Measurements from ENCODE around the gene ZNF610. TPM values are rescaled to one million over a fixed set of nuclear protein-coding genes. Genes with fewer than 3 reads are reported as not detected.
"Not testable (repeated sequence)": the region's sequence is repeated elsewhere in the genome, so short reads cannot be mapped to it uniquely, and the experiment has no call there.

ZNF610 gene
- total and polyA plus RNA-seq, 2 donors (not counting 1 experiment from before 2014, with no cell fraction given) = 3.0 to 5.3 TPM

- TF ChIP-seq, protein P1, sequence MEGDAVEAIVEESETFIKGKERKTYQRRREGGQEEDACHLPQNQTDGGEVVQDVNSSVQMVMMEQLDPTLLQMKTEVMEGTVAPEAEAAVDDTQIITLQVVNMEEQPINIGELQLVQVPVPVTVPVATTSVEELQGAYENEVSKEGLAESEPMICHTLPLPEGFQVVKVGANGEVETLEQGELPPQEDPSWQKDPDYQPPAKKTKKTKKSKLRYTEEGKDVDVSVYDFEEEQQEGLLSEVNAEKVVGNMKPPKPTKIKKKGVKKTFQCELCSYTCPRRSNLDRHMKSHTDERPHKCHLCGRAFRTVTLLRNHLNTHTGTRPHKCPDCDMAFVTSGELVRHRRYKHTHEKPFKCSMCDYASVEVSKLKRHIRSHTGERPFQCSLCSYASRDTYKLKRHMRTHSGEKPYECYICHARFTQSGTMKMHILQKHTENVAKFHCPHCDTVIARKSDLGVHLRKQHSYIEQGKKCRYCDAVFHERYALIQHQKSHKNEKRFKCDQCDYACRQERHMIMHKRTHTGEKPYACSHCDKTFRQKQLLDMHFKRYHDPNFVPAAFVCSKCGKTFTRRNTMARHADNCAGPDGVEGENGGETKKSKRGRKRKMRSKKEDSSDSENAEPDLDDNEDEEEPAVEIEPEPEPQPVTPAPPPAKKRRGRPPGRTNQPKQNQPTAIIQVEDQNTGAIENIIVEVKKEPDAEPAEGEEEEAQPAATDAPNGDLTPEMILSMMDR (conservative IDR thresholded peaks at IDR 0.05 in 1 of 2, IDR thresholded peaks at IDR 0.05 in 1 of 2; ENCODE audit: low read depth in 1 of 2, low read length in 2 of 2) = no peak
- TF ChIP-seq EZH2 (IDR thresholded peaks at IDR 0.05; ENCODE audit: low read length, missing control alignments) = no peak
- DNase-seq (ENCODE audit: low read depth in 2 of 2) = no peak
- Histone ChIP-seq H3K79me2 (ENCODE audit: control insufficient read depth, insufficient read depth, low read length) (no peaks in the 10 kb centered on the region), H3K9me3 (ENCODE audit: control insufficient read depth, insufficient read depth, low read depth, low read length) (no peaks in the 10 kb centered on the region), H3K27me3 (ENCODE audit: control insufficient read depth, insufficient read depth, low read length) (no peaks in the 10 kb centered on the region), H3K4me2 (ENCODE audit: extremely low read depth, insufficient read depth, low read length) (peak overlapping the region; percentile 89), H4K20me1 (ENCODE audit: control insufficient read depth, extremely low read depth, insufficient read depth, low read length) (no peaks in the 10 kb centered on the region), H3K36me3 (ENCODE audit: control insufficient read depth, insufficient read depth, low read length) (no peaks in the 10 kb centered on the region), H3K4me3 (replicated peaks in 1 of 4; ENCODE audit: control extremely low read depth in 1 of 4, insufficient read depth in 1 of 4, low read depth in 3 of 4, low read length in 4 of 4) (peak overlapping the region; percentile 81 to 97 (median 91)), H2AFZ (ENCODE audit: low read length) (peak overlapping the region; percentile 91), H3K9ac (ENCODE audit: insufficient read depth, low read length) (peak overlapping the region; percentile 86), H3K4me1 (ENCODE audit: control insufficient read depth, extremely low read depth, insufficient read depth, low read length) (no peaks in the 10 kb centered on the region), H3K27ac (ENCODE audit: insufficient read depth, low read length) (no peak overlapping the region)
These were observed 301 bp upstream of the ZNF610 start for GRCh38 chr19:52335768-52336116.

GRCh38 chr19:52336791-52337381 is 843 bp downstream of the ZNF610 start:
- H3K36me3 ChIP-seq (ENCODE audit: control insufficient read depth, insufficient read depth, low read length) = no peaks in the 10 kb centered on the region
- H4K20me1 ChIP-seq (ENCODE audit: control insufficient read depth, extremely low read depth, insufficient read depth, low read length) = no peaks in the 10 kb centered on the region
- H3K79me2 ChIP-seq (ENCODE audit: control insufficient read depth, insufficient read depth, low read length) = no peaks in the 10 kb centered on the region
- H3K9me3 ChIP-seq (ENCODE audit: control insufficient read depth, insufficient read depth, low read depth, low read length) = no peaks in the 10 kb centered on the region
- H3K27me3 ChIP-seq (ENCODE audit: control insufficient read depth, insufficient read depth, low read length) = no peaks in the 10 kb centered on the region
- TF ChIP-seq EZH2 (IDR thresholded peaks at IDR 0.05; ENCODE audit: low read length, missing control alignments) = no peak
- TF ChIP-seq, protein P1 (conservative IDR thresholded peaks at IDR 0.05 in 1 of 2, IDR thresholded peaks at IDR 0.05 in 1 of 2; ENCODE audit: low read depth in 1 of 2, low read length in 2 of 2) = no peak
- H3K4me3 ChIP-seq (replicated peaks in 1 of 4; ENCODE audit: control extremely low read depth in 1 of 4, insufficient read depth in 1 of 4, low read depth in 3 of 4, low read length in 4 of 4) = peak overlapping the region; percentile 81 to 97 (median 91)
- peak; percentile 15 to 17 for DNase-seq (ENCODE audit: low read depth in 2 of 2)
- H3K4me2 ChIP-seq (ENCODE audit: extremely low read depth, insufficient read depth, low read length) = peak overlapping the region; percentile 89
- H3K9ac ChIP-seq (ENCODE audit: insufficient read depth, low read length) = peak overlapping the region; percentile 86
- H3K4me1 ChIP-seq (ENCODE audit: control insufficient read depth, extremely low read depth, insufficient read depth, low read length) = no peaks in the 10 kb centered on the region
- peak overlapping the region; percentile 91 for H2AFZ ChIP-seq (ENCODE audit: low read length)
- H3K27ac ChIP-seq (ENCODE audit: insufficient read depth, low read length) = peak overlapping the region; percentile 89

DNA sequence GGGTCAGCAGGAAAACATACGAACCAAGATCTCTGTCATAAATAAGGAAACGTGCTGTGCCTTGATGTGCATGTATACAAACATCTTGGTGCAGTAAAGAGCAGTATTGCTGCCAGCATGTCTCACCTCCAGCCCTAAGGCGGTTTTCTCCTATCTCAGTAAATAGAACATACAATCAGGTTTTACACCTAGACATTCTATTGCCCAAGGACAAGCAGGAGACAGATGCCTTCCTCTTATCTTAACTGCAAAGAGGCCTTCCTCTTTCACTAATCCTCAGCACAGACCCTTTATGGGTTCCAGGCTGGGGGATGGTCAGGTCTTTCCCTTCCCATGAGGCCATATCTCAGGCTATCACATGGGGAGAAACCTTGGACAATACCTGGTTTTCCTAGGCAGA is 3.0 kb downstream of the ZNF610 start:
- not testable (repeated sequence) for H3K27ac ChIP-seq (ENCODE audit: insufficient read depth, low read length); H3K9me3 ChIP-seq (ENCODE audit: control insufficient read depth, insufficient read depth, low read depth, low read length); H2AFZ ChIP-seq (ENCODE audit: low read length); H3K79me2 ChIP-seq (ENCODE audit: control insufficient read depth, insufficient read depth, low read length); H3K27me3 ChIP-seq (ENCODE audit: control insufficient read depth, insufficient read depth, low read length); H3K4me3 ChIP-seq (replicated peaks in 1 of 4; ENCODE audit: control extremely low read depth in 1 of 4, insufficient read depth in 1 of 4, low read depth in 3 of 4, low read length in 4 of 4); H3K4me2 ChIP-seq (ENCODE audit: extremely low read depth, insufficient read depth, low read length); H3K4me1 ChIP-seq (ENCODE audit: control insufficient read depth, extremely low read depth, insufficient read depth, low read length); H4K20me1 ChIP-seq (ENCODE audit: control insufficient read depth, extremely low read depth, insufficient read depth, low read length); H3K9ac ChIP-seq (ENCODE audit: insufficient read depth, low read length); H3K36me3 ChIP-seq (ENCODE audit: control insufficient read depth, insufficient read depth, low read length); DNase-seq (ENCODE audit: low read depth in 2 of 2)
